Upper lobe of left lung (tissue), 6 donors: Measurements from ENCODE around the gene SNCG. TPM values are rescaled to one million over a fixed set of nuclear protein-coding genes. Genes with fewer than 3 reads are reported as not detected.
"Not testable (repeated sequence)": the region's sequence is repeated elsewhere in the genome, so short reads cannot be mapped to it uniquely, and the experiment has no call there.

Source experiments
- ATAC-seq, 2 donors: fragments of 200-7000 bp; cut with Tn5 transposase; one replicate each; pipeline ENCODE4 v1.9.1; 2022; ENCODE audit warnings: mild to moderate bottlenecking in 2 of 2, moderate library complexity in 2 of 2; ENCODE audit not compliant: low FRiP score in 2 of 2
- DNase-seq, 2 donors: peaks; one replicate each; pipeline ENCODE4 v3.0.0-alpha.2; 2019 to 2020
- H3K27ac ChIP-seq, 4 donors: fragments of 200-600 bp; sonication (generic); one replicate each; pipeline ENCODE4 v1.5.1; 2016 to 2019
- H3K27me3 ChIP-seq, 4 donors: fragments of 200-600 bp; sonication (generic); one replicate each; pipeline ENCODE4 v1.5.1; 2017 to 2019
- H3K36me3 ChIP-seq, 4 donors: fragments of 200-600 bp; sonication (generic); one replicate each; pipeline ENCODE4 v1.5.1; 2016 to 2019
- H3K4me1 ChIP-seq, 4 donors: fragments of 200-600 bp; sonication (generic); one replicate each; pipeline ENCODE4 v1.5.1; 2018 to 2019
- H3K4me3 ChIP-seq, 4 donors: fragments of 200-600 bp; sonication (generic); one replicate each; pipeline ENCODE4 v1.5.1; 2017 to 2019; ENCODE audit warnings: mild to moderate bottlenecking in 2 of 4, moderate library complexity in 1 of 4
- H3K9me3 ChIP-seq, 4 donors: fragments of 200-600 bp; sonication (generic); one replicate each; pipeline ENCODE4 v1.5.1; 2018 to 2019
- EP300 ChIP-seq, 4 donors: sonication (generic); formaldehyde crosslinking; IDR thresholded peaks; one replicate each; pipeline ENCODE4 v1.5.1; 2017; ENCODE audit warnings: antibody characterized with exemption in 4 of 4, control low read depth in 2 of 4
- POLR2A ChIP-seq, 4 donors: fragments of 450-650 bp; IDR thresholded peaks; one replicate each; pipeline ENCODE4 v1.5.1; 2016 to 2017; ENCODE audit warnings: antibody characterized with exemption in 4 of 4, mild to moderate bottlenecking in 2 of 4
- POLR2AphosphoS5 ChIP-seq, 2 donors: sonication (generic); formaldehyde crosslinking; IDR thresholded peaks; one replicate each; pipeline ENCODE4 v1.5.1; 2017; ENCODE audit warnings: antibody characterized with exemption in 2 of 2
- WGBS, 2 donors: methylation state at CpG; one replicate each; pipeline ENCODE4 v1.1.5; 2017 to 2018; 5-methylcytosine and 5-hydroxymethylcytosine counted together
- total RNA-seq, 6 donors: library from RNA; depleted of rRNA in 4 of 6; stranded (reverse); fragments of >200 nt in 4 of 6; gene quantifications; one replicate each; pipeline versions ENCODE4 v1.1.0 to v1.2.1, GENCODE V29; 2016 to 2021
- TF ChIP-seq, protein P1 (sequence below), 6 experiments: fragments of 450-650 bp in 4 of 6; fragments of 200-600 bp in 2 of 6; sonication (generic) in 2 of 6; IDR thresholded peaks; one replicate each; pipeline ENCODE4 v1.5.1; 2016 to 2019; ENCODE audit warnings: antibody characterized with exemption in 6 of 6
- donor health status: DM: no; HTN: no; CAD: no; lungs with moderate emphysema.
- donor health status: DM: no; HTN: yes; CAD: no; lungs with severe emphysema.

Gene SNCG
- total RNA-seq, 6 donors from 2014 or later, result 2.9 to 24.7 (median 6.4) TPM; not detected in 1

DNA sequence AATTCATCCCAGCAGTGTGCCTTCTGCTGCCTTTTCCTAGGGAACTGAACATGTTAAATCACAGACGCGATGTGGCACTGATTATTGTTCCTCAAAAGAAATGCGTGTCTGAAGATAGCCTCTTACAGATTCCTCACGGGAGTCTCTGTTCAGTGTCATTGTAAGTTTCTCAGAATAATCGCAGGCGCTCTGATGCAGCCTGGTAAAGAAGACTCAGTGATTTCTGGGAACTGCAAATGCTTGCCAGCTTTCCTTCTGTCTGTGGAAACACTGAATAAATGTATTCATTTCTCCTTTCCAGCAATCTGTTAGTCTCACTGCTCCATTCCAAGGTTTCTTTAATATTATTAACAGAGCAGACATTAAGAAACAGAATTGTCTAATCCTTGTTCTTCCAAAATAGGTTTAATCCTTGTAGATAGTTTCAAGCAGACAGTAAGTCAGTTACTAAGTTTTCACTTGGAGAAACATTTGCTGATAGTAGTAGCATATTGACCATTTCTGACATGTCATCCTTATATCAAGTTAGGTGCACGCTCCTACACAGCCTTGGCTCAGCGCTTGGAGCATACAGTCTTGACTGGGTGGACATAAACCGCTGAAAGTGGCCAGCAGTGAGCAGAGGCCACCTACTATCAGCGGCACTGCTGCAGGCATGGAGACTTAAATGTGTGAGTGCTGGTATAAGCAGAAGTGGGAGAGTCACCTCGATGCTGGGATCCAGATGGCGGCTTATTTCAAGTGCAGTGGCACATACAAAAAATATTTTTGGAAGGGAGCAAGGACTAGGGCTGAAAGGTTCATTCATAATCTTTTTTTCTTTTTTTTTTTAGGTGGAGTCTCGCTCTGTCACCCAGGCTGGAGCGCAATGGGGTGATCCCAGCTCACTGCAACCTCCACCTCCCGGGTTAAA, 28.7 kb upstream of the SNCG start:
- no peak overlapping the region for H3K27ac ChIP-seq
- TF ChIP-seq, protein P1, sequence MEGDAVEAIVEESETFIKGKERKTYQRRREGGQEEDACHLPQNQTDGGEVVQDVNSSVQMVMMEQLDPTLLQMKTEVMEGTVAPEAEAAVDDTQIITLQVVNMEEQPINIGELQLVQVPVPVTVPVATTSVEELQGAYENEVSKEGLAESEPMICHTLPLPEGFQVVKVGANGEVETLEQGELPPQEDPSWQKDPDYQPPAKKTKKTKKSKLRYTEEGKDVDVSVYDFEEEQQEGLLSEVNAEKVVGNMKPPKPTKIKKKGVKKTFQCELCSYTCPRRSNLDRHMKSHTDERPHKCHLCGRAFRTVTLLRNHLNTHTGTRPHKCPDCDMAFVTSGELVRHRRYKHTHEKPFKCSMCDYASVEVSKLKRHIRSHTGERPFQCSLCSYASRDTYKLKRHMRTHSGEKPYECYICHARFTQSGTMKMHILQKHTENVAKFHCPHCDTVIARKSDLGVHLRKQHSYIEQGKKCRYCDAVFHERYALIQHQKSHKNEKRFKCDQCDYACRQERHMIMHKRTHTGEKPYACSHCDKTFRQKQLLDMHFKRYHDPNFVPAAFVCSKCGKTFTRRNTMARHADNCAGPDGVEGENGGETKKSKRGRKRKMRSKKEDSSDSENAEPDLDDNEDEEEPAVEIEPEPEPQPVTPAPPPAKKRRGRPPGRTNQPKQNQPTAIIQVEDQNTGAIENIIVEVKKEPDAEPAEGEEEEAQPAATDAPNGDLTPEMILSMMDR (IDR thresholded peaks at IDR 0.05), result no peak
- no peak for TF ChIP-seq EP300 (IDR thresholded peaks at IDR 0.05)
- TF ChIP-seq POLR2A (IDR thresholded peaks at IDR 0.05), result no peak
- TF ChIP-seq POLR2AphosphoS5 (IDR thresholded peaks at IDR 0.05), result no peak
- no peaks in the 10 kb centered on the region for H3K27me3 ChIP-seq
- no peaks in the 10 kb centered on the region for H3K4me1 ChIP-seq
- H3K36me3 ChIP-seq, result peaks cover 0 to 40% (median 5%) of the 10 kb centered on the region in 4 donors
- ATAC-seq, result no peak
- no peak overlapping the region for H3K4me3 ChIP-seq
- 92% methylated on average over 14 to 15 of the region's 15 CpGs for WGBS, 2 donors
- H3K9me3 ChIP-seq, result no peaks in the 10 kb centered on the region
- no peak for DNase-seq

DNA sequence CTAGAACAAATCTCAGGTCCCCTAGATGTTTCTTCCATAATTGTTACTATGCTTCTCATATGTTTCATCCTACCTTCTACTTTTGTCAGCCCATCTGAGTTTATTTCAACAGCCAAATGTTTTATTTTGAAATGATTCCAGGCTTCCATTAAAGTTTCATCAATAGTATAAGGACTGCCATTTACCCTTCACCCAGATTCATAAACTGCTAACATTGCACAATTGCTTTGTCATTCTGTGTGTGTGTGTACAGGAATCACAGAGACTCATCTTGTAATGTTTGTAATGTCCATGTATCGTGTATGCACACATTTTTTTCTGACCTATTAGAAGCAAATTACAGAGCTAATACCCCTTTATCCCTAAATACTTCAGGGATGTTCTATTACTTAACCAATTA, 26.5 kb upstream of the SNCG start:
- Histone ChIP-seq H3K27ac (no peak overlapping the region), H3K36me3 (peaks cover 0 to 58% (median 5%) of the 10 kb centered on the region in 4 donors), H3K27me3 (no peaks in the 10 kb centered on the region), H3K9me3 (no peaks in the 10 kb centered on the region), H3K4me1 (no peaks in the 10 kb centered on the region), H3K4me3 (no peak overlapping the region)
- TF ChIP-seq, protein P1 (IDR thresholded peaks at IDR 0.05), result no peak
- TF ChIP-seq POLR2AphosphoS5 (IDR thresholded peaks at IDR 0.05) (no peak), POLR2A (IDR thresholded peaks at IDR 0.05) (no peak), EP300 (IDR thresholded peaks at IDR 0.05) (no peak)
- 72 to 74% methylated on average over 1 of the region's 1 CpG for WGBS, 2 donors
- DNase-seq (no peak), ATAC-seq (no peak)

DNA sequence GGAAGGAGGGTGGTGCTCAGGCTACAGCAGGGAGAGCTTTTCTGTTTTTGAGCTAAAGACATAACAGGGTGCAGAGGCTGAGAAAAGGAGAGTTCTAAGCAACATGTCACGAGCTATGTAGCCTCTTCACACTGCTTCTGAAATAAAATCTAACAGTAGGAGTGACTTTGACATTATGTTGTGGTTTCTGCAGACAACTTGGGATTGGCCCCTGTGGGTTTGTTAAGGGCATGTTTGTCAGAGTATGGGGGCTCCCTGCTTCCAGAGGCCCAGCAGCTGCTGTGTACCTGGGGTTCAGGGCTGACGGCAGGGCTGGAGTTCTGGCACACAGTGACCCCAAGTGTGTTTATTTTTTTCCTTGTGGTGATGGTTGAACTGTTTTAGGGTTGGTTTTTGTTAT, 25.7 kb upstream of the SNCG start:
- no peak for ATAC-seq
- Histone ChIP-seq H3K27ac (no peak overlapping the region), H3K4me3 (no peak overlapping the region), H3K4me1 (no peaks in the 10 kb centered on the region), H3K36me3 (peaks cover 0 to 61% (median 5%) of the 10 kb centered on the region in 4 donors), H3K9me3 (no peaks in the 10 kb centered on the region), H3K27me3 (no peaks in the 10 kb centered on the region)
- TF ChIP-seq EP300 (IDR thresholded peaks at IDR 0.05), result no peak
- no peak for TF ChIP-seq POLR2AphosphoS5 (IDR thresholded peaks at IDR 0.05)
- TF ChIP-seq, protein P1 (IDR thresholded peaks at IDR 0.05), result no peak
- TF ChIP-seq POLR2A (IDR thresholded peaks at IDR 0.05), result no peak
- DNase-seq, result no peak
- 83% methylated on average over 2 of the region's 2 CpGs for WGBS, 2 donors

DNA sequence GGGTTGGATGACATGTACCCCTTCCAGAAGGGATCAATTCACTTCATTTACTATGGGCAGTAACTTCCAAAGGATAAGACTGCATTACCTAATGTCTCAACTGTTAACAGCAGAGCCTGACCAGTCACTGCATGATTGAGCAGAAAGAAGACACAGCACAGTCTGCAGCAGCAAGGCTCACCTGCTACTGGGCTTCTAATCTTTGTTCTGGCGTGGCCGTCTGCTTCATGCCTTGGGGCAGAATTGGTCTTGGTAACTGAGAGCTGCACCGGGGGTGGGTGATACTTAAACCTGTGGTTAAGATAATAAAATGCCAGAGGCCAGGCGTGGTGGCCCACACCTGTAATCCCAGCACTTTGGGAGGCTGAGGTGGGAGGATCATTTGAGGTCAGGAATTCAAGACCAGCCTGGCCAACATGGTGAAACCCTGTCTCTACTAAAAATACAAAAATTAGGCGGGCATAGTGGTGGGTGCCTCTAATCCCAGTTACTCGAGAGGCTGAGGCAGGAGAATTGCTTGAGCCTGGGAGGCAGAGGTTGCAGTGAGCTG, 24.2 kb upstream of the SNCG start:
- 78 to 85% methylated on average over 6 of the region's 6 CpGs for WGBS, 2 donors
- H3K36me3 ChIP-seq, result peaks cover 0 to 53% (median 5%) of the 10 kb centered on the region in 4 donors
- not testable (repeated sequence) for ATAC-seq, DNase-seq, H3K9me3 ChIP-seq, H3K4me1 ChIP-seq, H3K4me3 ChIP-seq, H3K27ac ChIP-seq, H3K27me3 ChIP-seq

DNA sequence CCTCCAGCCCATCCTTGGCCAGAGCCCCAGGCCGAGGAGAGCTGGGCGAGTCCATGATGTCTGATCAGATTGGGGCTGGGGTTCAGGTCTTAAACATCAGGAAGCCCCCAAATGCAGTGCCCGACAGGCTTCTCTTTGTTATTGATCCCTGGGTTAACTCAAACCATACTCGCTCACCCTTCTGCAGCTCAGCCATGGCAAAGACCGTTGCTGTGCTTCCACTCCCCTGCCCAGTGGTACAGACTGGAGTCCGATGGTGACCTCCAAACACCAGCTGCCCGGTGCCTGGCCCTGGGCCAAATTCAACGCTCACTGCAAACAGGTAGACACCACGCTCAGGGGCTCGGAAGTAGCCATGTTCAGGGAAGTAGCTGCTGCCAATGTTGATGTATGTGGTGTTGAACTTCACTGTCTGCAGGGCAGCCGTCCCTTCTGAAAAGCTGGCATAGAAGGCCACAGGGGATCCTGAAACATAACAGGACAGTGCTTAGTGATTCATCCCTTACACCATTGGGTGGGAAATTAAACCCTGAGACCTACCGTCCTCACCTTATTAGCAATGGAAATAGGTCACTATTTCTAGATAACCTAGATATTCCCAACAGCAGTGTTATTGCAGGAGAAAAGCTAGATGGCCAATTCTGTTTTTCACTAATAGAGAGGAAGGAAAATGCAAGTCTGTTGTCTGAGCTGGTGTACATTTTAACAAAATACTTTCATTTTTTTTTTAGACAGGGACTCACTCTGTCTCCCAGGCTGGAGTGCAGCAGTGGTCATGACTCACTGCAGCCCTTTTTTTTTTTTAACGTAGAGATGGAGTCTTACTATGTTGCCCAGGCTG, 21.5 kb upstream of the SNCG start:
- no peak for DNase-seq
- Histone ChIP-seq H3K27ac (no peak overlapping the region), H3K9me3 (no peaks in the 10 kb centered on the region), H3K4me3 (no peak overlapping the region), H3K36me3 (peaks cover 0 to 37% (median 0%) of the 10 kb centered on the region in 4 donors), H3K27me3 (no peaks in the 10 kb centered on the region), H3K4me1 (peaks cover 0 to 9% (median 5%) of the 10 kb centered on the region in 4 donors)
- no peak for ATAC-seq
- TF ChIP-seq, protein P1 (IDR thresholded peaks at IDR 0.05), result no peak
- TF ChIP-seq EP300 (IDR thresholded peaks at IDR 0.05) (no peak), POLR2A (IDR thresholded peaks at IDR 0.05) (no peak), POLR2AphosphoS5 (IDR thresholded peaks at IDR 0.05) (no peak)
- 82 to 84% methylated on average over 2 to 13 of the region's 13 CpGs for WGBS, 2 donors
